K562 (cell line): ENCODE data around the gene ELOVL2. TPM values are rescaled to one million over a fixed set of nuclear protein-coding genes. Genes with fewer than 3 reads are reported as not detected.

ENCODE experiments used
- ARNT ChIP-seq, 2 experiments: fragments of 450-650 bp; IDR thresholded peaks; 2 replicates each; pipeline ENCODE4 v1.6.1; 2016; ENCODE audit warnings: mild to moderate bottlenecking in 1 of 2
- ATF6 ChIP-seq: sonication (generic); formaldehyde crosslinking; IDR thresholded peaks from 2 replicates; pipeline ENCODE4 v1.4.0; 2020; ENCODE audit warnings: mild to moderate bottlenecking, missing genetic modification reagents
- BRCA1 ChIP-seq, 2 experiments: fragments of 450-650 bp in 1 of 2; sonication (generic) in 1 of 2; formaldehyde crosslinking in 1 of 2; IDR thresholded peaks; 2 replicates each; pipeline versions ENCODE4 v1.5.0 to v1.6.1; 2017 to 2020; ENCODE audit warnings: mild to moderate bottlenecking in 1 of 2, missing genetic modification reagents in 1 of 2
- C11orf30 ChIP-seq: fragments of 450-650 bp; IDR thresholded peaks from 2 replicates; pipeline ENCODE4 v1.6.1; 2016; ENCODE audit warnings: low read depth, mild to moderate bottlenecking
- CBFA2T2 ChIP-seq: fragments of 450-650 bp; conservative IDR thresholded peaks from 2 replicates; pipeline ENCODE4 v1.6.1; 2017; ENCODE audit warnings: mild to moderate bottlenecking
- CBFB ChIP-seq: sonication (generic); formaldehyde crosslinking; IDR thresholded peaks from 2 replicates; pipeline ENCODE4 v1.4.0; 2020; ENCODE audit warnings: mild to moderate bottlenecking, missing genetic modification reagents
- ELF2 ChIP-seq: fragments of 250-450 bp; sonication (Bioruptor Pico); IDR thresholded peaks from 2 replicates; pipeline ENCODE4 v1.5.0; 2021; ENCODE audit warnings: mild to moderate bottlenecking
- ETV5 ChIP-seq: sonication (generic); formaldehyde crosslinking; IDR thresholded peaks from 2 replicates; pipeline ENCODE4 v1.4.0; 2020; ENCODE audit warnings: low read depth, mild to moderate bottlenecking, missing genetic modification reagents
- HNRNPL ChIP-seq: fragments of 200-400 bp; formaldehyde crosslinking; IDR thresholded peaks from 2 replicates; pipeline ENCODE4 v1.6.1; 2017; ENCODE audit warnings: low read depth, mild to moderate bottlenecking, low read length
- KDM2B ChIP-seq: fragments of 250-450 bp; sonication (Bioruptor Pico); IDR thresholded peaks from 2 replicates; pipeline ENCODE4 v1.8.0; 2021; ENCODE audit warnings: mild to moderate bottlenecking, moderate library complexity
- MCM5 ChIP-seq: fragments of 450-650 bp; IDR thresholded peaks from 2 replicates; pipeline ENCODE4 v1.6.1; 2016; ENCODE audit warnings: low read depth
- NKRF ChIP-seq: fragments of 450-650 bp; IDR thresholded peaks from 2 replicates; pipeline ENCODE4 v1.6.1; 2016; ENCODE audit warnings: borderline replicate concordance
- NR1H2 ChIP-seq: sonication (generic); formaldehyde crosslinking; IDR thresholded peaks from 2 replicates; pipeline ENCODE4 v1.4.0; 2020; ENCODE audit warnings: mild to moderate bottlenecking, missing genetic modification reagents
- POLR2B ChIP-seq: fragments of 450-650 bp; IDR thresholded peaks from 2 replicates; pipeline ENCODE4 v1.6.1; 2018; ENCODE audit warnings: low read depth; ENCODE audit not compliant: partially characterized antibody
- PPARD ChIP-seq: fragments of 250-450 bp; sonication (Bioruptor Pico); IDR thresholded peaks from 2 replicates; pipeline ENCODE4 v1.8.0; 2022; ENCODE audit warnings: inconsistent platforms, mild to moderate bottlenecking, moderate library complexity
- RBM25 ChIP-seq: fragments of 200-400 bp; formaldehyde crosslinking; IDR thresholded peaks from 2 replicates; pipeline ENCODE4 v1.6.1; 2018; ENCODE audit warnings: low read length, low read depth, moderate library complexity; ENCODE audit not compliant: severe bottlenecking
- SMARCC2 ChIP-seq: fragments of 450-650 bp; IDR thresholded peaks from 2 replicates; pipeline ENCODE4 v1.6.1; 2017; ENCODE audit warnings: antibody characterized with exemption, moderate library complexity, mild to moderate bottlenecking, low read depth
- SP1 ChIP-seq: sonication (generic); formaldehyde crosslinking; IDR thresholded peaks from 2 replicates; pipeline ENCODE4 v1.8.1; 2022; ENCODE audit warnings: mild to moderate bottlenecking, missing genetic modification reagents
- ZBED1 ChIP-seq: IDR thresholded peaks from 2 replicates; pipeline ENCODE4 v1.6.1; 2014
- ZKSCAN1 ChIP-seq: fragments of 150-350 bp; IDR thresholded peaks from 2 replicates; pipeline ENCODE4 v1.6.1; 2016; ENCODE audit warnings: low read depth, low read length
- ZMIZ1 ChIP-seq, 2 experiments: fragments of 150-350 bp in 1 of 2; IDR thresholded peaks; 2 replicates each; pipeline ENCODE4 v1.6.1; 2012 to 2016; ENCODE audit warnings: low read depth in 2 of 2, low read length in 2 of 2, mild to moderate bottlenecking in 1 of 2, moderate library complexity in 1 of 2
- ZNF165 ChIP-seq: fragments of 250-450 bp; sonication (Bioruptor Pico); IDR thresholded peaks from 2 replicates; pipeline ENCODE4 v1.4.0; 2020; ENCODE audit warnings: borderline replicate concordance
- polyA plus RNA-seq, 8 experiments: library from polyadenylated mRNA; depleted of rRNA in 4 of 8; stranded (reverse) in 5 of 8; unstranded in 3 of 8; fragments of >200 nt; fragmentation: Nextera tagmentation in 2 of 8; fragmentation: Illumina TruSeq in 1 of 8; extraction: Ambion mirVana in 2 of 8; extraction: Trizol in 1 of 8; gene quantifications; 2 replicates each; pipeline versions ENCODE4 v1.2.1 to v1.2.3, GENCODE V29; 2011 to 2014; ENCODE audit warnings: inconsistent platforms in 1 of 8, missing spikeins in 1 of 8
- total RNA-seq, 7 experiments: library from RNA; depleted of rRNA in 6 of 7; stranded (reverse); fragments of >200 nt in 6 of 7; fragmentation: Illumina TruSeq in 2 of 7; extraction: Trizol in 2 of 7; gene quantifications; 2 replicates each; pipeline versions ENCODE4 v1.2.1 to v1.2.3, GENCODE V29; 2011 to 2021; ENCODE audit warnings: low replicate concordance in 1 of 7

ELOVL2 gene
- total and polyA plus RNA-seq, 9 of the 15 experiments (the other 6 are each of a cell fraction or from before 2014, with no cell fraction given), result 0.05 to 0.96 (median 0.31) TPM

GRCh38 chr6:11092668-11093375 lies 48.7 kb upstream of the ELOVL2 start (continued):
- TF ChIP-seq ZMIZ1 (IDR thresholded peaks at IDR 0.05; ENCODE audit: low read depth in 2 of 2, low read length in 2 of 2) (no peak), ZBED1 (no peak), CBFB (no peak), ZNF165 (CRISPR knock-in tag) (no peak), POLR2B (no peak), SMARCC2 (peak; percentile 33; the same call in 1 of the 2 replicates), ETV5 (CRISPR knock-in tag) (peak; percentile 21; the same call in 1 of the 2 replicates), ARNT (IDR thresholded peaks at IDR 0.05) (peak in 1 of 2 experiments; percentile 61; a peak in 1 of 4 replicates), ATF6 (CRISPR knock-in tag) (0 out of 2 replicates have a peak, but pooled peaks have one; percentile 31), HNRNPL (no peak), BRCA1 (IDR thresholded peaks at IDR 0.05) (no peak), BRCA1 (CRISPR knock-in tag; IDR thresholded peaks at IDR 0.05) (no peak), KDM2B (no peak), ELF2 (CRISPR knock-in tag) (0 out of 2 replicates have a peak, but pooled peaks have one; percentile 42), ZKSCAN1 (peak; percentile 84), NKRF (no peak), CBFA2T2 (no peak), PPARD (CRISPR knock-in tag) (no peak), MCM5 (no peak), NR1H2 (0 out of 2 replicates have a peak, but pooled peaks have one; percentile 84), C11orf30 (no peak), SP1 (CRISPR knock-in tag) (no peak), RBM25 (no peak)
